Hepatocyte (in vitro differentiated cells): ENCODE results near the gene EML6.

ENCODE experiments used
- EZH2 ChIP-seq: fragments of 200-600 bp; sonication (generic); IDR thresholded peaks from 2 replicates; pipeline ENCODE4 v1.6.1; 2016; ENCODE audit warnings: antibody characterized with exemption, mild to moderate bottlenecking, borderline replicate concordance
- EZH2phosphoT487 ChIP-seq: fragments of 200-600 bp; sonication (generic); IDR thresholded peaks from one replicate; pipeline ENCODE4 v1.6.1; 2018; ENCODE audit warnings: antibody characterized with exemption, mild to moderate bottlenecking, low read depth, moderate library complexity; ENCODE audit not compliant: unreplicated experiment, severe bottlenecking
- TF ChIP-seq, protein P1 (sequence below): fragments of 200-600 bp; sonication (generic); IDR thresholded peaks from 2 replicates; pipeline ENCODE4 v1.5.1; 2016; ENCODE audit warnings: antibody characterized with exemption, mild to moderate bottlenecking; ENCODE audit not compliant: poor library complexity

DNA sequence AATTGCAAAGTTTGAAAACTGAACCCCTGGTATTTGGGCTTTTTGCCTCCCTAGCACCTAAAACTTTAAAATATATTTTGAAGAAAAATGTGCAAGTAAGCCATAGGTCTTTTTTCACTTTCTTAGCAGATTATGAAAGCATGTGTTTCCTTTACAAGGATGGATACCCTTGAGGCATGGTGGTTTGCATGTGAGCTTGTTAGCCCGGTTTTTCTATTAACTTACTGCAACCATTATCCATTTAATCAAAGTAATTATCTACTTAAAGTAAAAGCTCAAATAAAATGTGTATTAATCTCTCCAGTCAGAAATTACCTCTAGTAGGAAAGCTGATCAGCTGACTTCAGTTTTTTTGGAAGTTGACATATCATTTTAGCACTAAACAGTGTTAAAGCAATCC, 140.6 kb downstream of the EML6 start:
- TF ChIP-seq, protein P1, sequence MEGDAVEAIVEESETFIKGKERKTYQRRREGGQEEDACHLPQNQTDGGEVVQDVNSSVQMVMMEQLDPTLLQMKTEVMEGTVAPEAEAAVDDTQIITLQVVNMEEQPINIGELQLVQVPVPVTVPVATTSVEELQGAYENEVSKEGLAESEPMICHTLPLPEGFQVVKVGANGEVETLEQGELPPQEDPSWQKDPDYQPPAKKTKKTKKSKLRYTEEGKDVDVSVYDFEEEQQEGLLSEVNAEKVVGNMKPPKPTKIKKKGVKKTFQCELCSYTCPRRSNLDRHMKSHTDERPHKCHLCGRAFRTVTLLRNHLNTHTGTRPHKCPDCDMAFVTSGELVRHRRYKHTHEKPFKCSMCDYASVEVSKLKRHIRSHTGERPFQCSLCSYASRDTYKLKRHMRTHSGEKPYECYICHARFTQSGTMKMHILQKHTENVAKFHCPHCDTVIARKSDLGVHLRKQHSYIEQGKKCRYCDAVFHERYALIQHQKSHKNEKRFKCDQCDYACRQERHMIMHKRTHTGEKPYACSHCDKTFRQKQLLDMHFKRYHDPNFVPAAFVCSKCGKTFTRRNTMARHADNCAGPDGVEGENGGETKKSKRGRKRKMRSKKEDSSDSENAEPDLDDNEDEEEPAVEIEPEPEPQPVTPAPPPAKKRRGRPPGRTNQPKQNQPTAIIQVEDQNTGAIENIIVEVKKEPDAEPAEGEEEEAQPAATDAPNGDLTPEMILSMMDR = no peak
- TF ChIP-seq EZH2 (no peak), EZH2phosphoT487 (no peak)
